GM23338 (cell line): ENCODE data around the gene MAGI1. TPM values are rescaled to one million over a fixed set of nuclear protein-coding genes. Genes with fewer than 3 reads are reported as not detected.

Experiments
- ATAC-seq: fragments of 200-7000 bp; cut with Tn5 transposase; 3 replicates; pipeline ENCODE4 v1.9.1; 2020
- DNase-seq: peaks from one replicate; pipeline ENCODE4 v3.0.0-alpha.2; 2015; ENCODE audit warnings: low spot score
- H2AFZ ChIP-seq: fragments of 200-600 bp; sonication (generic); 2 replicates; pipeline ENCODE4 v1.8.0; 2016; ENCODE audit warnings: antibody characterized with exemption, mild to moderate bottlenecking, moderate library complexity
- H3F3A ChIP-seq: fragments of 200-600 bp; sonication (generic); replicated peaks from 2 replicates; pipeline ENCODE4 v1.8.0; 2017; ENCODE audit warnings: antibody characterized with exemption, mixed run types, low read depth
- H3K27ac ChIP-seq: fragments of 200-600 bp; sonication (generic); 2 replicates; pipeline ENCODE4 v1.6.1; 2016; ENCODE audit warnings: low read depth
- H3K27me3 ChIP-seq: fragments of 200-600 bp; sonication (generic); 2 replicates; pipeline ENCODE4 v1.8.0; 2016; ENCODE audit warnings: mild to moderate bottlenecking, mixed run types, moderate library complexity; ENCODE audit not compliant: insufficient read depth
- H3K36me3 ChIP-seq: fragments of 200-600 bp; sonication (generic); 2 replicates; pipeline ENCODE4 v1.8.0; 2016; ENCODE audit warnings: mild to moderate bottlenecking; ENCODE audit not compliant: insufficient read depth
- H3K4me1 ChIP-seq: fragments of 200-600 bp; sonication (generic); 2 replicates; pipeline ENCODE4 v1.8.0; 2016; ENCODE audit warnings: mild to moderate bottlenecking, moderate library complexity; ENCODE audit not compliant: insufficient read depth
- H3K4me2 ChIP-seq: fragments of 200-600 bp; sonication (generic); 2 replicates; pipeline ENCODE4 v1.7.1; 2017; ENCODE audit warnings: mixed run types
- H3K4me3 ChIP-seq: fragments of 200-600 bp; sonication (generic); 2 replicates; pipeline ENCODE4 v1.6.1; 2016; ENCODE audit warnings: mixed run types
- H3K79me2 ChIP-seq: fragments of 200-600 bp; sonication (generic); replicated peaks from 2 replicates; pipeline ENCODE4 v1.8.0; 2017; ENCODE audit warnings: mild to moderate bottlenecking; ENCODE audit not compliant: insufficient read depth
- H3K9me2 ChIP-seq: fragments of 200-600 bp; sonication (generic); 2 replicates; pipeline ENCODE4 v1.8.0; 2017; ENCODE audit not compliant: insufficient read depth
- H4K20me1 ChIP-seq: fragments of 200-600 bp; sonication (generic); replicated peaks from 2 replicates; pipeline ENCODE4 v1.8.0; 2017; ENCODE audit warnings: mild to moderate bottlenecking; ENCODE audit not compliant: insufficient read depth
- H3K27ac Mint-ChIP-seq: 2 replicates; pipeline ENCODE4 v1.8.0; 2020; ENCODE audit warnings: inconsistent platforms, mild to moderate bottlenecking, moderate library complexity, mixed read lengths
- H3K27me3 Mint-ChIP-seq: 3 replicates; pipeline ENCODE4 v1.8.0; 2022; ENCODE audit warnings: low read depth, mild to moderate bottlenecking, moderate library complexity, mixed read lengths, inconsistent platforms; ENCODE audit not compliant: insufficient read depth, poor library complexity
- H3K36me3 Mint-ChIP-seq: 3 replicates; pipeline ENCODE4 v1.8.0; 2021; ENCODE audit warnings: low read depth, mild to moderate bottlenecking, inconsistent platforms, moderate library complexity, mixed read lengths
- H3K4me1 Mint-ChIP-seq: 3 replicates; pipeline ENCODE4 v1.8.0; 2020; ENCODE audit warnings: mild to moderate bottlenecking, inconsistent platforms, mixed read lengths
- H3K4me3 Mint-ChIP-seq: 3 replicates; pipeline ENCODE4 v1.8.0; 2021; ENCODE audit warnings: moderate library complexity, mild to moderate bottlenecking, inconsistent platforms, mixed read lengths
- H3K9me3 Mint-ChIP-seq: 3 replicates; pipeline ENCODE4 v1.8.0; 2020; ENCODE audit warnings: moderate library complexity, mild to moderate bottlenecking, inconsistent platforms, mixed read lengths
- CREB1 ChIP-seq: fragments of 250-450 bp; sonication (Bioruptor Pico); IDR thresholded peaks from 2 replicates; pipeline ENCODE4 v1.5.0; 2020; ENCODE audit warnings: low read depth, mild to moderate bottlenecking, moderate library complexity
- EZH2 ChIP-seq: fragments of 200-600 bp; sonication (generic); IDR thresholded peaks from one replicate; pipeline ENCODE4 v1.8.0; 2017; ENCODE audit warnings: antibody characterized with exemption, mild to moderate bottlenecking, low read depth; ENCODE audit not compliant: unreplicated experiment
- EZH2phosphoT487 ChIP-seq: fragments of 200-600 bp; sonication (generic); IDR thresholded peaks from one replicate; pipeline ENCODE4 v1.8.1; 2018; ENCODE audit warnings: antibody characterized with exemption; ENCODE audit not compliant: unreplicated experiment
- JUNB ChIP-seq: IDR thresholded peaks from one replicate; pipeline ENCODE4 v1.6.1; 2016; ENCODE audit warnings: antibody characterized with exemption; ENCODE audit not compliant: unreplicated experiment
- NANOG ChIP-seq: IDR thresholded peaks from 2 replicates; pipeline ENCODE4 v1.6.1; 2016; ENCODE audit warnings: antibody characterized with exemption, borderline replicate concordance
- POLR2AphosphoS5 ChIP-seq: IDR thresholded peaks from 2 replicates; pipeline ENCODE4 v1.6.1; 2016; ENCODE audit warnings: antibody characterized with exemption, low read depth
- ZNF114 ChIP-seq: fragments of 250-450 bp; sonication (Bioruptor Pico); IDR thresholded peaks from 2 replicates; pipeline ENCODE4 v1.5.0; 2020; ENCODE audit warnings: mild to moderate bottlenecking, moderate library complexity
- ZNF331 ChIP-seq: fragments of 250-450 bp; sonication (Bioruptor Pico); IDR thresholded peaks from 2 replicates; pipeline ENCODE4 v1.5.0; 2020; ENCODE audit warnings: low read depth, mild to moderate bottlenecking, moderate library complexity
- polyA plus RNA-seq: library from polyadenylated mRNA; unstranded; fragments of >200 nt; fragmentation: Nextera tagmentation; extraction: Ambion mirVana; gene quantifications from 2 replicates; pipeline ENCODE4 v1.2.1, GENCODE V29; 2016
- total RNA-seq: library from RNA; depleted of rRNA; stranded (reverse); fragments of >200 nt; shearing (Covaris generic); gene quantifications from 2 replicates; pipeline ENCODE4 v1.2.3, GENCODE V29; 2014
- TF ChIP-seq, protein P1 (sequence below), 2 experiments: fragments of 200-600 bp in 1 of 2; sonication (generic) in 1 of 2; conservative IDR thresholded peaks; 2 replicates each; pipeline versions ENCODE4 v1.5.1 to v1.6.1; 2016 to 2017; ENCODE audit warnings: antibody characterized with exemption in 2 of 2, low read depth in 2 of 2, mild to moderate bottlenecking in 2 of 2, moderate library complexity in 1 of 2
- TF ChIP-seq, protein P2 (sequence below): fragments of 250-450 bp; sonication (Bioruptor Pico); IDR thresholded peaks from 2 replicates; pipeline ENCODE4 v1.5.0; 2020; ENCODE audit warnings: mild to moderate bottlenecking, moderate library complexity

MAGI1 gene
- total and polyA plus RNA-seq, 2 experiments from 2014 or later: 27.4 to 71.2 TPM

DNA sequence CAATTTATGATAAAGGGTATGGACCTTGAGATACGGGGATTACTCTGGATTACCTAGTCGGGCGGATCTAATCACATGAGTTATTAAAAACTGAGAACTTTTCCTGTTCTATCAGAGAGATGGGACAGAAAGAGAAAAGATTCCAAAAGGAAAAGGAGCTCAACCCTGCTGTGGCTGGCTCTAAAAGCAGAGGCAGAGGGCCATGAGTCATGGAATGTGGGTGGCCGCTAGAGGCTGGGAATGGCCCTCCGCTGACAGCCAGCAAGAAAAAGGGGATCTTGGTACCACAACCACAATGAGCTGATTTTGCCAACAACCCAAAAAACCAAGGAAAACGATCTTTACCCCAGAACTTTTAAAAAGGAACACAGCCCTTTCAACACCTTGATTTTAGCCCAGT is 210.0 kb downstream of the MAGI1 start:
- Mint-ChIP-seq H3K4me1 (peaks cover 51% of the 10 kb centered on the region), H3K27me3 (peaks cover 2% of the 10 kb centered on the region), H3K9me3 (no peaks in the 10 kb centered on the region), H3K4me3 (no peak overlapping the region), H3K27ac (no peak overlapping the region), H3K36me3 (no peaks in the 10 kb centered on the region)
- peaks cover 4% of the 10 kb centered on the region; the same call in 1 of the 2 replicates for H4K20me1 ChIP-seq
- peaks cover 14% of the 10 kb centered on the region for H3K4me1 ChIP-seq
- H2AFZ ChIP-seq: no peak overlapping the region
- ATAC-seq (peak; percentile 72), DNase-seq (peak; percentile 47)
- H3K4me3 ChIP-seq: no peak overlapping the region
- H3F3A ChIP-seq: no peaks in the 10 kb centered on the region
- no peak overlapping the region for H3K4me2 ChIP-seq
- no peaks in the 10 kb centered on the region for H3K27me3 ChIP-seq
- no peak overlapping the region for H3K27ac ChIP-seq
- TF ChIP-seq, protein P1, sequence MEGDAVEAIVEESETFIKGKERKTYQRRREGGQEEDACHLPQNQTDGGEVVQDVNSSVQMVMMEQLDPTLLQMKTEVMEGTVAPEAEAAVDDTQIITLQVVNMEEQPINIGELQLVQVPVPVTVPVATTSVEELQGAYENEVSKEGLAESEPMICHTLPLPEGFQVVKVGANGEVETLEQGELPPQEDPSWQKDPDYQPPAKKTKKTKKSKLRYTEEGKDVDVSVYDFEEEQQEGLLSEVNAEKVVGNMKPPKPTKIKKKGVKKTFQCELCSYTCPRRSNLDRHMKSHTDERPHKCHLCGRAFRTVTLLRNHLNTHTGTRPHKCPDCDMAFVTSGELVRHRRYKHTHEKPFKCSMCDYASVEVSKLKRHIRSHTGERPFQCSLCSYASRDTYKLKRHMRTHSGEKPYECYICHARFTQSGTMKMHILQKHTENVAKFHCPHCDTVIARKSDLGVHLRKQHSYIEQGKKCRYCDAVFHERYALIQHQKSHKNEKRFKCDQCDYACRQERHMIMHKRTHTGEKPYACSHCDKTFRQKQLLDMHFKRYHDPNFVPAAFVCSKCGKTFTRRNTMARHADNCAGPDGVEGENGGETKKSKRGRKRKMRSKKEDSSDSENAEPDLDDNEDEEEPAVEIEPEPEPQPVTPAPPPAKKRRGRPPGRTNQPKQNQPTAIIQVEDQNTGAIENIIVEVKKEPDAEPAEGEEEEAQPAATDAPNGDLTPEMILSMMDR (conservative IDR thresholded peaks at IDR 0.05; ENCODE audit: low read depth in 2 of 2): no peak
- TF ChIP-seq, protein P2, sequence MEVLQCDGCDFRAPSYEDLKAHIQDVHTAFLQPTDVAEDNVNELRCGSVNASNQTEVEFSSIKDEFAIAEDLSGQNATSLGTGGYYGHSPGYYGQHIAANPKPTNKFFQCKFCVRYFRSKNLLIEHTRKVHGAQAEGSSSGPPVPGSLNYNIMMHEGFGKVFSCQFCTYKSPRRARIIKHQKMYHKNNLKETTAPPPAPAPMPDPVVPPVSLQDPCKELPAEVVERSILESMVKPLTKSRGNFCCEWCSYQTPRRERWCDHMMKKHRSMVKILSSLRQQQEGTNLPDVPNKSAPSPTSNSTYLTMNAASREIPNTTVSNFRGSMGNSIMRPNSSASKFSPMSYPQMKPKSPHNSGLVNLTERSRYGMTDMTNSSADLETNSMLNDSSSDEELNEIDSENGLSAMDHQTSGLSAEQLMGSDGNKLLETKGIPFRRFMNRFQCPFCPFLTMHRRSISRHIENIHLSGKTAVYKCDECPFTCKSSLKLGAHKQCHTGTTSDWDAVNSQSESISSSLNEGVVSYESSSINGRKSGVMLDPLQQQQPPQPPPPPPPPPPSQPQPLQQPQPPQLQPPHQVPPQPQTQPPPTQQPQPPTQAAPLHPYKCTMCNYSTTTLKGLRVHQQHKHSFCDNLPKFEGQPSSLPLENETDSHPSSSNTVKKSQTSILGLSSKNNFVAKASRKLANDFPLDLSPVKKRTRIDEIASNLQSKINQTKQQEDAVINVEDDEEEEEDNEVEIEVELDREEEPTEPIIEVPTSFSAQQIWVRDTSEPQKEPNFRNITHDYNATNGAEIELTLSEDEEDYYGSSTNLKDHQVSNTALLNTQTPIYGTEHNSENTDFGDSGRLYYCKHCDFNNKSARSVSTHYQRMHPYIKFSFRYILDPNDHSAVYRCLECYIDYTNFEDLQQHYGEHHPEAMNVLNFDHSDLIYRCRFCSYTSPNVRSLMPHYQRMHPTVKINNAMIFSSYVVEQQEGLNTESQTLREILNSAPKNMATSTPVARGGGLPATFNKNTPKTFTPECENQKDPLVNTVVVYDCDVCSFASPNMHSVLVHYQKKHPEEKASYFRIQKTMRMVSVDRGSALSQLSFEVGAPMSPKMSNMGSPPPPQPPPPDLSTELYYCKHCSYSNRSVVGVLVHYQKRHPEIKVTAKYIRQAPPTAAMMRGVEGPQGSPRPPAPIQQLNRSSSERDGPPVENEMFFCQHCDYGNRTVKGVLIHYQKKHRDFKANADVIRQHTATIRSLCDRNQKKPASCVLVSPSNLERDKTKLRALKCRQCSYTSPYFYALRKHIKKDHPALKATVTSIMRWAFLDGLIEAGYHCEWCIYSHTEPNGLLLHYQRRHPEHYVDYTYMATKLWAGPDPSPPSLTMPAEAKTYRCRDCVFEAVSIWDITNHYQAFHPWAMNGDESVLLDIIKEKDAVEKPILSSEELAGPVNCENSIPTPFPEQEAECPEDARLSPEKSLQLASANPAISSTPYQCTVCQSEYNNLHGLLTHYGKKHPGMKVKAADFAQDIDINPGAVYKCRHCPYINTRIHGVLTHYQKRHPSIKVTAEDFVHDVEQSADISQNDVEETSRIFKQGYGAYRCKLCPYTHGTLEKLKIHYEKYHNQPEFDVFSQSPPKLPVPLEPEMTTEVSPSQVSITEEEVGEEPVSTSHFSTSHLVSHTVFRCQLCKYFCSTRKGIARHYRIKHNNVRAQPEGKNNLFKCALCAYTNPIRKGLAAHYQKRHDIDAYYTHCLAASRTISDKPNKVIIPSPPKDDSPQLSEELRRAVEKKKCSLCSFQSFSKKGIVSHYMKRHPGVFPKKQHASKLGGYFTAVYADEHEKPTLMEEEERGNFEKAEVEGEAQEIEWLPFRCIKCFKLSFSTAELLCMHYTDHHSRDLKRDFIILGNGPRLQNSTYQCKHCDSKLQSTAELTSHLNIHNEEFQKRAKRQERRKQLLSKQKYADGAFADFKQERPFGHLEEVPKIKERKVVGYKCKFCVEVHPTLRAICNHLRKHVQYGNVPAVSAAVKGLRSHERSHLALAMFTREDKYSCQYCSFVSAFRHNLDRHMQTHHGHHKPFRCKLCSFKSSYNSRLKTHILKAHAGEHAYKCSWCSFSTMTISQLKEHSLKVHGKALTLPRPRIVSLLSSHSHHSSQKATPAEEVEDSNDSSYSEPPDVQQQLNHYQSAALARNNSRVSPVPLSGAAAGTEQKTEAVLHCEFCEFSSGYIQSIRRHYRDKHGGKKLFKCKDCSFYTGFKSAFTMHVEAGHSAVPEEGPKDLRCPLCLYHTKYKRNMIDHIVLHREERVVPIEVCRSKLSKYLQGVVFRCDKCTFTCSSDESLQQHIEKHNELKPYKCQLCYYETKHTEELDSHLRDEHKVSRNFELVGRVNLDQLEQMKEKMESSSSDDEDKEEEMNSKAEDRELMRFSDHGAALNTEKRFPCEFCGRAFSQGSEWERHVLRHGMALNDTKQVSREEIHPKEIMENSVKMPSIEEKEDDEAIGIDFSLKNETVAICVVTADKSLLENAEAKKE (CRISPR knock-in tag): peak; percentile 87
- H3K9me2 ChIP-seq: no peaks in the 10 kb centered on the region; the same call in 1 of the 2 replicates
- H3K36me3 ChIP-seq: no peaks in the 10 kb centered on the region
- peaks cover 20% of the 10 kb centered on the region for H3K79me2 ChIP-seq

DNA sequence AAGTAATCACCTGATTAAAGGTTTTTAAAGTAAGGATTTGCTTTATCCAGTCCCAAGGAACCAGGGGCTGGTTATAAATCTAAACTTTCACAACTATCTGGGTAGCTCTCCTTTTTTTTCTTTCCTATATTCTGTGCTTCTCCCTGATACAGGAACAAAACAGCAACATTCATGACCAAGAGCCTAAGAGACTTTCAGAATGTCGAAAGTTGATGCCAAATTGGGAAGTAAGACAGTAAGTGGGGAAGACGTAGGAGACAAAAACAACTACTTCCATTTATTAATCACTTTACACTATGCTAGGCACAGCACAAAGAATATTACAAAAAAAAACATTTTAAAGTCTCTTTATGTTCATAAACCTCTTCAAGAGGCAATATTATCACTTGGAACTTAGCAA is 211.6 kb downstream of the MAGI1 start:
- peaks cover 20% of the 10 kb centered on the region for H3K79me2 ChIP-seq
- no peak overlapping the region for H3K27ac ChIP-seq
- no peaks in the 10 kb centered on the region for H3F3A ChIP-seq
- H2AFZ ChIP-seq: no peak overlapping the region
- H3K27ac Mint-ChIP-seq: no peak overlapping the region
- H3K4me1 Mint-ChIP-seq: peaks cover 42% of the 10 kb centered on the region
- DNase-seq (no peak), ATAC-seq (no peak)
- H3K4me3 Mint-ChIP-seq: no peak overlapping the region
- H3K36me3 Mint-ChIP-seq: no peaks in the 10 kb centered on the region; the same call in 2 of the 3 replicates
- H3K36me3 ChIP-seq: no peaks in the 10 kb centered on the region
- H3K4me3 ChIP-seq: no peak overlapping the region
- H4K20me1 ChIP-seq: peaks cover 10% of the 10 kb centered on the region; the same call in 1 of the 2 replicates
- H3K27me3 ChIP-seq: peaks cover 4% of the 10 kb centered on the region; the same call in 1 of the 2 replicates
- peaks cover 14% of the 10 kb centered on the region for H3K4me1 ChIP-seq
- no peak overlapping the region for H3K4me2 ChIP-seq
- no peaks in the 10 kb centered on the region for H3K27me3 Mint-ChIP-seq
- no peaks in the 10 kb centered on the region; the same call in 1 of the 2 replicates for H3K9me2 ChIP-seq
- H3K9me3 Mint-ChIP-seq: peaks cover 3% of the 10 kb centered on the region; the same call in 1 of the 3 replicates
- TF ChIP-seq ZNF331 (CRISPR knock-in tag) (no peak), POLR2AphosphoS5 (no peak), NANOG (no peak), JUNB (no peak), CREB1 (CRISPR knock-in tag) (no peak), EZH2phosphoT487 (no peak), ZNF114 (CRISPR knock-in tag) (no peak), EZH2 (no peak)
- TF ChIP-seq, protein P1 (conservative IDR thresholded peaks at IDR 0.05; ENCODE audit: low read depth in 2 of 2): no peak
